H1 (cell line): ENCODE results near the gene STOML1. TPM values are rescaled to one million over a fixed set of nuclear protein-coding genes. Genes with fewer than 3 reads are reported as not detected.

Experiments used
- BRCA1 ChIP-seq: IDR thresholded peaks from 2 replicates; pipeline ENCODE4 v1.6.1; 2012; ENCODE audit warnings: low read depth, low read length, improper control_type of control experiment
- CBX8 ChIP-seq: fragments of 300-800, 300-1000 bp; sonication (generic); IDR thresholded peaks from 2 replicates; pipeline ENCODE4 v1.7.1; 2016; ENCODE audit warnings: low read depth, low read length, borderline replicate concordance
- CTBP2 ChIP-seq: IDR thresholded peaks from 2 replicates; pipeline ENCODE4 v1.7.0; 2011; ENCODE audit warnings: borderline replicate concordance, mild to moderate bottlenecking, moderate library complexity, mixed read lengths, low read length; ENCODE audit not compliant: insufficient read depth, insufficient read length
- GABPA ChIP-seq: IDR thresholded peaks from 2 replicates; pipeline ENCODE4 v1.6.1; 2011; ENCODE audit warnings: mild to moderate bottlenecking, low read length, moderate library complexity, borderline replicate concordance; ENCODE audit not compliant: insufficient read depth
- KDM1A ChIP-seq: fragments of 200-600, 300-600 bp; sonication (generic); IDR thresholded peaks from 2 replicates; pipeline ENCODE4 v1.7.1; 2016; ENCODE audit warnings: mild to moderate bottlenecking, low read length, borderline replicate concordance
- PHF8 ChIP-seq: fragments of 200-600 bp; sonication (generic); conservative IDR thresholded peaks from 2 replicates; pipeline ENCODE4 v1.7.1; 2012; ENCODE audit warnings: low read depth, mild to moderate bottlenecking, inconsistent platforms, low read length, moderate library complexity
- SIX5 ChIP-seq: IDR thresholded peaks from 2 replicates; pipeline ENCODE4 v1.6.1; 2011; ENCODE audit warnings: mild to moderate bottlenecking, low read depth, low read length
- SP1 ChIP-seq: IDR thresholded peaks from 2 replicates; pipeline ENCODE4 v1.6.1; 2011; ENCODE audit warnings: low read depth, low read length
- SUZ12 ChIP-seq: fragments of 200-600 bp; sonication (generic); IDR thresholded peaks from 2 replicates; pipeline ENCODE4 v1.6.1; 2012; ENCODE audit warnings: mild to moderate bottlenecking, inconsistent platforms, low read length, moderate library complexity, mixed read lengths
- TAF1 ChIP-seq: IDR thresholded peaks from 2 replicates; pipeline ENCODE4 v1.6.1; 2011; ENCODE audit warnings: mild to moderate bottlenecking, low read depth, low read length
- TBP ChIP-seq: IDR thresholded peaks from 2 replicates; pipeline ENCODE4 v1.6.1; 2011; ENCODE audit warnings: low read depth, low read length, improper control_type of control experiment
- polyA plus RNA-seq, 7 experiments: library from polyadenylated mRNA; depleted of rRNA in 3 of 7; stranded (reverse) in 5 of 7; unstranded in 2 of 7; fragments of >200 nt in 5 of 7; fragments of 200-250 nt in 2 of 7; gene quantifications; 1 replicate in 5 of 7; 2 replicates in 1 of 7; 4 replicates in 1 of 7; pipeline versions ENCODE4 v1.2.1 to v1.2.3, GENCODE V29; 2011 to 2013; ENCODE audit warnings: missing spikeins in 2 of 7, mixed read lengths in 2 of 7
- total RNA-seq: library from RNA; stranded (reverse); fragmentation: NEBNext Ultra II Directional; extraction: Animal tissue kit (Norgen Biotek cat#: 25700); gene quantifications from 2 replicates; pipeline ENCODE4 v1.2.1, GENCODE V29; 2021

STOML1 gene
- total and polyA plus RNA-seq, 2 of the 8 experiments (the other 6 are each of a cell fraction or from before 2014, with no cell fraction given): 2.6 to 3.2 TPM

DNA sequence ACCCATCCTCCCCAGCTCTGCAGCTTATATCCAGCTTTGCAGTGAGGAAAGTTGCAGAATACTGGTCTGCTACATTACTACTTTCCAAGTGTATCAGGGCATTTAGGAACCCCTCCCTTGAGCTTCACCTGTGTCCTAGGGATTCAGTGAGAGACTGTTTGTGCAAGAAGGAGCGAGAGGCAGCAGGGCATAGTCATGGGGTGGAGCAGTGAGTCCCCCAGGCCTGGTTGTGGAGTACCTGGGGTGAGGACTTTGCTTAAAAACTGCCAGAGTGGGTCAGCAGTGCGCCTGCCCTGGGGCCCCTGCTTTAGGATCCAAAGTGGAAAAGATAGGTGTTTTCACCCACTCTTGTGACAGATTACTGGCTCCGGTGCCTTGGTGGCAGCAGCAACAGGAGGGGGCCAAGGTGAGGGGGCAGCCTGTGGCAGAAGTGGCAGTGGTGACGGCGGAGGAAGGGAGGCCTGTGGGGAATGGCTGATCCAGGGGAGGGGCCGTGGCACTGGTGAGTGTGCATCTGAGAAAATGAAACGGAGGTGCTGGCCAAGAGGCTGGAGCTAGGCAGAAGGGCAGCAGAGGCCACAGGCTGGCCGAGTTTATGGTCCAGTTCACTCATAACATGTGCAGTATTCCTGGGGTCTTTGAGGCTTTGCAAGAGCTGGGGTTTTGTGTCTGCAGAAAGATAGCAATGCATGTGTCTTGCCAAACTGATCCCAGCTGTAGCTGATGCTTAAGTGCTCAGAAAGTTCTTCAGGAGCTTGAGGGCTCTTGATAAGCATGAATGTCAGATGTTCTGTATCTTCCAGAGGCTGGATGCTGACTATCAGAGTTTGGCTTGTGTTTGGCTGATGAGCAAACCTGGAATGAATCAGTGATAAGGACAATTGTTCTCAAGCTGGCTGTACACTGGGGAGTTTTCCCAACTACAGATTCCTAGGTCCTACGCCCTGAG is 46.9 kb upstream of the STOML1 start (continued):
- TF ChIP-seq PHF8 (no peak), TAF1 (no peak), SP1 (no peak), SUZ12 (no peak), TBP (no peak), CBX8 (no peak), GABPA (no peak), KDM1A (no peak), BRCA1 (no peak), CTBP2 (no peak), SIX5 (no peak)
